Psoas muscle (tissue), 8 donors: ENCODE measurements around the gene TCF25. TPM values are rescaled to one million over a fixed set of nuclear protein-coding genes. Genes with fewer than 3 reads are reported as not detected.

ENCODE experiments used
- ATAC-seq, 4 donors: fragments of 200-7000 bp; cut with Tn5 transposase; one replicate each; pipeline ENCODE4 v1.9.1; 2020; ENCODE audit warnings: moderate library complexity in 3 of 4, mild to moderate bottlenecking in 2 of 4
- DNase-seq, 2 donors: peaks; one replicate each; pipeline ENCODE4 v3.0.0-alpha.2; 2020
- H3K27ac ChIP-seq: fragments of 200-600 bp; one replicate; pipeline ENCODE4 v1.8.0; 2022
- H3K27me3 ChIP-seq, 3 donors: fragments of 200-600 bp in 1 of 3; one replicate each; pipeline versions ENCODE4 v1.6.1 to v1.8.0; 2013 to 2022; ENCODE audit warnings: low read length in 2 of 3, mild to moderate bottlenecking in 2 of 3, moderate library complexity in 1 of 3; ENCODE audit not compliant: insufficient read depth in 3 of 3
- H3K36me3 ChIP-seq, 2 donors: fragments of 200-600 bp in 1 of 2; one replicate each; pipeline versions ENCODE4 v1.6.1 to v1.8.0; 2013 to 2022; ENCODE audit warnings: low read depth in 1 of 2, mild to moderate bottlenecking in 1 of 2, moderate library complexity in 1 of 2; ENCODE audit not compliant: insufficient read depth in 1 of 2
- H3K4me1 ChIP-seq: fragments of 200-600 bp; one replicate; pipeline ENCODE4 v1.8.0; 2022
- H3K4me3 ChIP-seq: fragments of 200-600 bp; one replicate; pipeline ENCODE4 v1.8.0; 2022; ENCODE audit warnings: mild to moderate bottlenecking
- H3K9me3 ChIP-seq: fragments of 200-600 bp; one replicate; pipeline ENCODE4 v1.8.0; 2022
- CTCF ChIP-seq: fragments of 200-600 bp; IDR thresholded peaks from one replicate; pipeline ENCODE4 v1.8.0; 2022; ENCODE audit warnings: antibody characterized with exemption
- WGBS, 3 donors: extraction: QIAGEN DNeasy Blood & Tissue Kit; methylation state at CpG; one replicate each; pipeline versions ENCODE4 v1.1.6 to v1.1.7; 2013; 5-methylcytosine and 5-hydroxymethylcytosine counted together
- intact Hi-C, 2 donors: fragments of 100-400 bp; cut with DNase I; formaldehyde crosslinking; loops; one replicate each; pipeline versions ENCODE4 v1.11.0 to v1.14.2; 2022
- polyA plus RNA-seq, 3 donors: library from polyadenylated mRNA; stranded (reverse); fragments of 200-250 nt; gene quantifications; one replicate each; pipeline ENCODE4 v1.2.3, GENCODE V29; 2013
- total RNA-seq, 4 donors: library from RNA; stranded (reverse); fragmentation: NEBNext Ultra II Directional in 2 of 4; extraction: Animal tissue kit (Norgen Biotek cat#: 25700) in 2 of 4; gene quantifications; one replicate each; pipeline versions ENCODE4 v1.2.1 to v1.2.4, GENCODE V29; 2021 to 2023
- donor health status: healthy with polysubstance abuse.
- donor health status: DM: no; HTN: no; CAD: no; lungs with moderate emphysema.
- donor health status: Bipolar disorder and iron deficiency.
- donor health status: healthy.
- donor health status: DM: yes; HTN: yes; CAD: no.
- donor health status: DM: no; HTN: no; CAD: no.
- donor health status: DM: no; HTN: no; CAD: no.
- donor health status: DM: yes; HTN: yes; CAD: no.

Gene TCF25
- total and polyA plus RNA-seq, 7 donors, result 46.1 to 93.6 (median 57.6) TPM

DNA sequence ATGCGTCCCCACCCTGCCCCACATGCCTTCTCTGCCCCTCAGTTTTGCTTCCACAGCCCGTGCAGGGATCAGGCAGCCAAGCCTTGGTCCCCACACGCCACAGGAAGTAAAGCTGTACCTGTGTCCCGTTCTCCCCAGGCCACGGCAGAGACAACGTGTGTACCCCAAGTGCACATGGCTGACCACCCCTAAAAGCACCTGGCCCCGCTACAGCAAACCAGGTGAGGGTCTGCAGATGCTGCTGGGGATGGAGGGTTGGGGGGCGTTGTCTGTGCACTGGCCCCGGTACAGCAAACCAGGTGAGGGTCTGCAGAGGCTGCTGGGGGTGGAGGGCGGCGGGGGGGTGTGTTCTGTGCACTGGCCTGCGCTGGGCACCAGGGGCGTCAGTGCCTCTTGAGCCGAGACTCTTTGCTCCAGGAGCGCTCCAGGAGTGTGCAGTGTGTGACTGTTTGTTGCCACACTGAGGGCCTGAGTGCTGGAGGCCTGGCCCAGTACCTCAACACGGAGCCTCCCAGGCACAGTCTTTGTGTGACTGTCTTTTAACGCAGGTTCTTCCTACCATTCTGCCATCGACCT, 18.8 kb downstream of the TCF25 start:
- no peak overlapping the region for H3K4me3 ChIP-seq
- intact Hi-C loops, result no loop called here
- DNase-seq (peak in 1 of 2 donors; percentile 35), ATAC-seq (no peak)
- no peaks in the 10 kb centered on the region for H3K9me3 ChIP-seq
- no peak overlapping the region for H3K27ac ChIP-seq
- 92 to 93% (median 92%) methylated on average over 18 of the region's 18 CpGs for WGBS, 3 donors
- TF ChIP-seq CTCF, result no peak
- H3K27me3 ChIP-seq, result no peaks in the 10 kb centered on the region
- H3K36me3 ChIP-seq, result peaks cover 11 to 97% of the 10 kb centered on the region in 2 donors
- no peaks in the 10 kb centered on the region for H3K4me1 ChIP-seq

GRCh38 chr16:89892635-89893034, 19.2 kb downstream of the TCF25 start:
- Histone ChIP-seq H3K4me1 (no peaks in the 10 kb centered on the region), H3K36me3 (peaks cover 8 to 97% of the 10 kb centered on the region in 2 donors), H3K9me3 (no peaks in the 10 kb centered on the region), H3K4me3 (no peak overlapping the region), H3K27me3 (no peaks in the 10 kb centered on the region), H3K27ac (no peak overlapping the region)
- 95 to 99% (median 98%) methylated on average over 9 of the region's 9 CpGs for WGBS, 3 donors
- intact Hi-C loops, result no loop called here
- ATAC-seq (no peak), DNase-seq (no peak)
- TF ChIP-seq CTCF, result no peak

DNA sequence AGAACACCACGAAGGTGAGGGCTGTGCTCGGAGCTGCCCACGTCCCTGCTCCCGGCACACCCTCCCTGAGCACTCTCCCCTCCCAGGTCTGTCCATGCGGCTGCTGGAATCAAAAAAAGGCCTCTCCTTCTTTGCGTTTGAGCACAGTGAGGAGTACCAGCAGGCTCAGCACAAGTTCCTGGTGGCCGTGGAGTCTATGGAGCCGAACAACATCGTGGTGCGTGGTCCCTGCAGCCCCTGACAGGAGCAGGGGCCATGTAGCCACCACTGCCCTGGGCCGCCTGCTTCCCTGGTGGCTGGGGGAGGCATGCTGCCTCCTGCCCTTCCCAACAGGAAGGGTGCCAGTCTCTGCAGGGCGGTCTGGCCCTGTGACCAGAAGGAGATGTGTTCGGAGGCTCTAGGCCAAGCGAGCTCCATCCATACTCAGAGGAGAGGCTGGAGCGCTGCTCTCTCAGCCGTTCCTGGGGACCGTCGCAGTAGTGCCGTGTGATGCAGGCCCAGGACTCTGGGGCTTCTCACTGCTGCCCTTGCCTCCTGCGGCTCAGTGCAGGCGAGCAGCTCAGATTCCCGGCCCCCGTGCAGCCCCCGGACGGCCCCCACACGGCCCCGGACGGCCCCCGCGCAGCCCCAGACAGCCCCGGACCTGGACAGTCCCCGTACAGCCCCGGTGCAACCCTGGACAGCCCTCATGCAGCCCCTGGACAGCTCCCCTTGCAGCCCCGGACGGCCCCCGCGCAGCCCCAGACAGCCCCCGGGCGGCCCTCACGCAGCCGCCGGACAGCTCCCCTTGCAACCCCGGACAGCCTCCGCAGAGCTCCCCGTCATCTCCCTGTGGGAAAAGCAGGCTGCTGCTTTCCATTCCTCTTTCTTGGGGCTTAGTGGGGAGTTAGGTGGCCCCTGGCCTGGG, 20.5 kb downstream of the TCF25 start:
- Histone ChIP-seq H3K4me3 (no peak overlapping the region), H3K27me3 (no peaks in the 10 kb centered on the region), H3K9me3 (no peaks in the 10 kb centered on the region), H3K4me1 (no peaks in the 10 kb centered on the region), H3K27ac (no peak overlapping the region), H3K36me3 (peaks cover 9 to 95% of the 10 kb centered on the region in 2 donors)
- WGBS, 3 donors, result 94 to 96% (median 95%) methylated on average over 36 to 45 of the region's 45 CpGs
- intact Hi-C loops, result no loop called here
- no peak for TF ChIP-seq CTCF
- DNase-seq (peak in 1 of 2 donors; percentile 41), ATAC-seq (peak in 2 of 4 donors; percentile 14 to 22)

- Histone ChIP-seq H3K36me3 (peaks cover 12 to 95% of the 10 kb centered on the region in 2 donors), H3K9me3 (no peaks in the 10 kb centered on the region)
Measured at GRCh38 chr16:89895482-89896250, 22.3 kb downstream of the TCF25 start.

More at GRCh38 chr16:89895482-89896250, 22.3 kb downstream of the TCF25 start:
- WGBS, 3 donors, result 89 to 92% (median 89%) methylated on average over 26 of the region's 26 CpGs
- no peak overlapping the region for H3K27ac ChIP-seq
- no peak for TF ChIP-seq CTCF
- DNase-seq (no peak), ATAC-seq (no peak)
- intact Hi-C loops, result loop anchor here in 1 of 2 donors (1.0 kb wide), 1 partner anchor 13 kb away; no protein-coding TSS in a partner anchor
- H3K4me1 ChIP-seq, result no peaks in the 10 kb centered on the region
- H3K27me3 ChIP-seq, result no peaks in the 10 kb centered on the region
- no peak overlapping the region for H3K4me3 ChIP-seq
